Psoas muscle (tissue), 8 donors: ENCODE measurements around the gene VILL. TPM values are rescaled to one million over a fixed set of nuclear protein-coding genes. Genes with fewer than 3 reads are reported as not detected.

Experiments
- ATAC-seq, 4 donors: fragments of 200-7000 bp; cut with Tn5 transposase; one replicate each; pipeline ENCODE4 v1.9.1; 2020; ENCODE audit warnings: moderate library complexity in 3 of 4, mild to moderate bottlenecking in 2 of 4
- DNase-seq, 2 donors: peaks; one replicate each; pipeline ENCODE4 v3.0.0-alpha.2; 2020
- H3K27ac ChIP-seq: fragments of 200-600 bp; one replicate; pipeline ENCODE4 v1.8.0; 2022
- H3K27me3 ChIP-seq, 3 donors: fragments of 200-600 bp in 1 of 3; one replicate each; pipeline versions ENCODE4 v1.6.1 to v1.8.0; 2013 to 2022; ENCODE audit warnings: low read length in 2 of 3, mild to moderate bottlenecking in 2 of 3, moderate library complexity in 1 of 3; ENCODE audit not compliant: insufficient read depth in 3 of 3
- H3K36me3 ChIP-seq, 2 donors: fragments of 200-600 bp in 1 of 2; one replicate each; pipeline versions ENCODE4 v1.6.1 to v1.8.0; 2013 to 2022; ENCODE audit warnings: low read depth in 1 of 2, mild to moderate bottlenecking in 1 of 2, moderate library complexity in 1 of 2; ENCODE audit not compliant: insufficient read depth in 1 of 2
- H3K4me1 ChIP-seq: fragments of 200-600 bp; one replicate; pipeline ENCODE4 v1.8.0; 2022
- H3K4me3 ChIP-seq: fragments of 200-600 bp; one replicate; pipeline ENCODE4 v1.8.0; 2022; ENCODE audit warnings: mild to moderate bottlenecking
- H3K9me3 ChIP-seq: fragments of 200-600 bp; one replicate; pipeline ENCODE4 v1.8.0; 2022
- CTCF ChIP-seq: fragments of 200-600 bp; IDR thresholded peaks from one replicate; pipeline ENCODE4 v1.8.0; 2022; ENCODE audit warnings: antibody characterized with exemption
- whole genome bisulfite sequencing, 3 donors: extraction: QIAGEN DNeasy Blood & Tissue Kit; methylation state at CpG; one replicate each; pipeline versions ENCODE4 v1.1.6 to v1.1.7; 2013; 5-methylcytosine and 5-hydroxymethylcytosine counted together
- intact Hi-C, 2 donors: fragments of 100-400 bp; cut with DNase I; formaldehyde crosslinking; loops; one replicate each; pipeline versions ENCODE4 v1.11.0 to v1.14.2; 2022
- polyA plus RNA-seq, 3 donors: library from polyadenylated mRNA; stranded (reverse); fragments of 200-250 nt; gene quantifications; one replicate each; pipeline ENCODE4 v1.2.3, GENCODE V29; 2013
- total RNA-seq, 4 donors: library from RNA; stranded (reverse); fragmentation: NEBNext Ultra II Directional in 2 of 4; extraction: Animal tissue kit (Norgen Biotek cat#: 25700) in 2 of 4; gene quantifications; one replicate each; pipeline versions ENCODE4 v1.2.1 to v1.2.4, GENCODE V29; 2021 to 2023
- donor health status: healthy with polysubstance abuse.
- donor health status: DM: no; HTN: no; CAD: no; lungs with moderate emphysema.
- donor health status: Bipolar disorder and iron deficiency.
- donor health status: healthy.
- donor health status: DM: yes; HTN: yes; CAD: no.
- donor health status: DM: no; HTN: no; CAD: no.
- donor health status: DM: no; HTN: no; CAD: no.
- donor health status: DM: yes; HTN: yes; CAD: no.

Gene VILL
- total and polyA plus RNA-seq, 7 donors = 0.65 to 2.1 (median 0.92) TPM

GRCh38 chr3:38022301-38022700 lies 31.7 kb downstream of the VILL start:
- intact Hi-C loops = no loop called here
- ATAC-seq (no peak), DNase-seq (peak in 1 of 2 donors; percentile 38)
- Histone ChIP-seq H3K9me3 (no peaks in the 10 kb centered on the region), H3K27ac (no peak overlapping the region), H3K4me3 (no peak overlapping the region), H3K4me1 (no peaks in the 10 kb centered on the region), H3K36me3 (peaks cover 0 to 15% of the 10 kb centered on the region in 2 donors), H3K27me3 (no peaks in the 10 kb centered on the region)
- WGBS, 3 donors = 45 to 59% (median 56%) methylated on average over 3 of the region's 3 CpGs
- TF ChIP-seq CTCF = no peak

GRCh38 chr3:38022896-38023709 lies 32.5 kb downstream of the VILL start:
- H3K4me1 ChIP-seq = no peaks in the 10 kb centered on the region
- H3K27me3 ChIP-seq = no peaks in the 10 kb centered on the region
- DNase-seq = peak in 1 of 2 donors; percentile 37
- H3K4me3 ChIP-seq = peak overlapping the region; percentile 65
- H3K36me3 ChIP-seq = peaks cover 0 to 9% of the 10 kb centered on the region in 2 donors
- no peak overlapping the region for H3K27ac ChIP-seq
- intact Hi-C loops = no loop called here
- WGBS, 3 donors = 79 to 91% (median 80%) methylated on average over 6 of the region's 6 CpGs
- no peaks in the 10 kb centered on the region for H3K9me3 ChIP-seq
- TF ChIP-seq CTCF = no peak
- no peak for ATAC-seq

GRCh38 chr3:38026856-38027255 lies 36.3 kb downstream of the VILL start:
- no peak overlapping the region for H3K27ac ChIP-seq
- DNase-seq (no peak), ATAC-seq (no peak)
- 66 to 78% (median 73%) methylated on average over 4 of the region's 4 CpGs for WGBS, 3 donors
- no peak for TF ChIP-seq CTCF
- no peaks in the 10 kb centered on the region for H3K9me3 ChIP-seq
- H3K27me3 ChIP-seq = peaks cover 0 to 5% (median 4%) of the 10 kb centered on the region in 3 donors
- peaks cover 5% of the 10 kb centered on the region for H3K4me1 ChIP-seq
- no peaks in the 10 kb centered on the region for H3K36me3 ChIP-seq
- intact Hi-C loops = no loop called here
- H3K4me3 ChIP-seq = no peak overlapping the region

- Histone ChIP-seq H3K36me3 (no peaks in the 10 kb centered on the region), H3K9me3 (no peaks in the 10 kb centered on the region), H3K27me3 (peaks cover 0 to 5% (median 4%) of the 10 kb centered on the region in 3 donors), H3K4me1 (peaks cover 5% of the 10 kb centered on the region), H3K4me3 (no peak overlapping the region), H3K27ac (peak overlapping the region; percentile 4)
- intact Hi-C loops = no loop called here
- ATAC-seq = no peak
- WGBS, 3 donors = 81 to 94% (median 92%) methylated on average over 6 of the region's 6 CpGs
- TF ChIP-seq CTCF = no peak
- DNase-seq = no peak
Observed at GRCh38 chr3:38027466-38028465, 37.2 kb downstream of the VILL start.
